ENCODE data around the gene CACNG6.

DNA sequence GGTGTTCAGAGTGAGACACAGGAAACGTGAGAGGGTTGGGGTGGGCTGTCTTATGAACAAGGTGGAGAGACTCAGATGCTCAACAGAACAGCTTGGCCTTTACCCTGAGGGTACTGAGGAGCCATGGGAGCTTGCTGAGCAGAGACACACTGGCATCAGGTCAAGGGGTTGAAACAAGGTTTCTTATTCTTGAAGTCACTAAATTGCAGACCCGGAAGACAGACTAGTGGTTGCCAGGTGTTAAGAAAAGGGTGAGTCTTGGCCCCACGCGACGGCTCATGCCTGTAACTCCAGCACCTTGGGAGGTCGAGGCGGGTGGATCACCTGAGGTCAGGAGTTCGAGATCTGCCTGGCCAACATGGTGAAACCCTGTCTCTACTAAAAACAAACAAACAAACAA lies 22.4 kb downstream of the CACNG6 start:
- TF ChIP-seq, protein P1, sequence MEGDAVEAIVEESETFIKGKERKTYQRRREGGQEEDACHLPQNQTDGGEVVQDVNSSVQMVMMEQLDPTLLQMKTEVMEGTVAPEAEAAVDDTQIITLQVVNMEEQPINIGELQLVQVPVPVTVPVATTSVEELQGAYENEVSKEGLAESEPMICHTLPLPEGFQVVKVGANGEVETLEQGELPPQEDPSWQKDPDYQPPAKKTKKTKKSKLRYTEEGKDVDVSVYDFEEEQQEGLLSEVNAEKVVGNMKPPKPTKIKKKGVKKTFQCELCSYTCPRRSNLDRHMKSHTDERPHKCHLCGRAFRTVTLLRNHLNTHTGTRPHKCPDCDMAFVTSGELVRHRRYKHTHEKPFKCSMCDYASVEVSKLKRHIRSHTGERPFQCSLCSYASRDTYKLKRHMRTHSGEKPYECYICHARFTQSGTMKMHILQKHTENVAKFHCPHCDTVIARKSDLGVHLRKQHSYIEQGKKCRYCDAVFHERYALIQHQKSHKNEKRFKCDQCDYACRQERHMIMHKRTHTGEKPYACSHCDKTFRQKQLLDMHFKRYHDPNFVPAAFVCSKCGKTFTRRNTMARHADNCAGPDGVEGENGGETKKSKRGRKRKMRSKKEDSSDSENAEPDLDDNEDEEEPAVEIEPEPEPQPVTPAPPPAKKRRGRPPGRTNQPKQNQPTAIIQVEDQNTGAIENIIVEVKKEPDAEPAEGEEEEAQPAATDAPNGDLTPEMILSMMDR (conservative IDR thresholded peaks at IDR 0.05; ENCODE audit: low read depth, low read length): no peak
- TF ChIP-seq EZH2 (IDR thresholded peaks at IDR 0.05; ENCODE audit: low read length, unreplicated experiment): no peak
